Left renal pelvis (tissue), 4 donors: ENCODE measurements around the gene AMOTL2. TPM values are rescaled to one million over a fixed set of nuclear protein-coding genes. Genes with fewer than 3 reads are reported as not detected.

Experiments used
- DNase-seq, 4 donors: peaks; one replicate each; pipeline ENCODE4 v3.0.0-alpha.2; 2013; ENCODE audit warnings: low read depth in 4 of 4, low spot score in 3 of 4
- polyA plus RNA-seq, 4 donors: library from polyadenylated mRNA; unstranded; fragments of 120-200 nt; gene quantifications; one replicate each; pipeline ENCODE4 v1.2.1, GENCODE V29; 2013; ENCODE audit not compliant: insufficient read length in 4 of 4

The AMOTL2 gene
- polyA plus RNA-seq, 4 donors, result 80.3 to 104 (median 88.3) TPM

GRCh38 chr3:134353831-134354611 lies 20.2 kb downstream of the AMOTL2 start:
- no peak for DNase-seq

- no peak for DNase-seq
These were observed 20.9 kb downstream of the AMOTL2 start for GRCh38 chr3:134353171-134353825.

GRCh38 chr3:134352031-134352671 lies 22.1 kb downstream of the AMOTL2 start:
- DNase-seq, result no peak

GRCh38 chr3:134351427-134351826 lies 22.8 kb downstream of the AMOTL2 start:
- no peak for DNase-seq

GRCh38 chr3:134350861-134351311 lies 23.4 kb downstream of the AMOTL2 start:
- DNase-seq, result no peak

- no peak for DNase-seq
These were observed 24.0 kb downstream of the AMOTL2 start for GRCh38 chr3:134350266-134350665.

GRCh38 chr3:134348524-134348923 lies 25.7 kb downstream of the AMOTL2 start:
- DNase-seq, result no peak

- no peak for DNase-seq
These were observed 26.7 kb downstream of the AMOTL2 start for GRCh38 chr3:134347551-134347950.

- no peak for DNase-seq
These were observed 27.5 kb downstream of the AMOTL2 start for GRCh38 chr3:134346744-134347143.

GRCh38 chr3:134345202-134345601 lies 29.0 kb downstream of the AMOTL2 start:
- DNase-seq, result no peak

- DNase-seq, result no peak
These were observed 29.7 kb downstream of the AMOTL2 start for GRCh38 chr3:134344560-134344959.

- DNase-seq, result no peak
These were observed 32.0 kb downstream of the AMOTL2 start for GRCh38 chr3:134342259-134342658.

GRCh38 chr3:134341389-134341788 lies 32.9 kb downstream of the AMOTL2 start:
- DNase-seq, result no peak

GRCh38 chr3:134340982-134341365 lies 33.3 kb downstream of the AMOTL2 start:
- no peak for DNase-seq

- DNase-seq, result no peak
These were observed 33.8 kb downstream of the AMOTL2 start for GRCh38 chr3:134340362-134340981.

- no peak for DNase-seq
These were observed 34.3 kb downstream of the AMOTL2 start for GRCh38 chr3:134339913-134340312.

GRCh38 chr3:134339331-134339730 lies 34.9 kb downstream of the AMOTL2 start:
- DNase-seq, result no peak

- no peak for DNase-seq
These were observed 35.6 kb downstream of the AMOTL2 start for GRCh38 chr3:134338516-134339261.

GRCh38 chr3:134338201-134338512 lies 36.1 kb downstream of the AMOTL2 start:
- DNase-seq, result no peak

GRCh38 chr3:134337511-134338200 lies 36.6 kb downstream of the AMOTL2 start:
- DNase-seq, result no peak
